LNCAP (cell line): ENCODE measurements around the gene BICRA.

ENCODE experiments used
- CTCF ChIP-seq: fragments of 450-650 bp; IDR thresholded peaks from 2 replicates; pipeline ENCODE4 v1.5.1; 2017; ENCODE audit warnings: mild to moderate bottlenecking

BICRA gene

GRCh38 chr19:47696635-47697034 is 87.7 kb downstream of the BICRA start:
- TF ChIP-seq CTCF: no peak

GRCh38 chr19:47697863-47698609 is 89.1 kb downstream of the BICRA start:
- peak; percentile 73 for TF ChIP-seq CTCF

- TF ChIP-seq CTCF: no peak
Observed at GRCh38 chr19:47698631-47699359, 89.9 kb downstream of the BICRA start.

GRCh38 chr19:47699360-47699917 is 90.5 kb downstream of the BICRA start:
- peak; percentile 54 for TF ChIP-seq CTCF

GRCh38 chr19:47700934-47701716 is 92.2 kb downstream of the BICRA start:
- TF ChIP-seq CTCF: no peak

- no peak for TF ChIP-seq CTCF
Observed at GRCh38 chr19:47701717-47702552, 93.0 kb downstream of the BICRA start.
